Measurements from ENCODE around the gene ZHX3.

Gene ZHX3

GRCh38 chr20:41183391-41183790 lies 134.1 kb downstream of the ZHX3 start:
- no peak for DNase-seq

GRCh38 chr20:41182296-41183212 lies 135.0 kb downstream of the ZHX3 start:
- DNase-seq: no peak

GRCh38 chr20:41181567-41181966 lies 136.0 kb downstream of the ZHX3 start:
- DNase-seq: no peak

- no peak for DNase-seq
These were observed 136.8 kb downstream of the ZHX3 start for GRCh38 chr20:41180599-41181333.

GRCh38 chr20:41179961-41180360 lies 137.6 kb downstream of the ZHX3 start:
- DNase-seq: no peak

DNA sequence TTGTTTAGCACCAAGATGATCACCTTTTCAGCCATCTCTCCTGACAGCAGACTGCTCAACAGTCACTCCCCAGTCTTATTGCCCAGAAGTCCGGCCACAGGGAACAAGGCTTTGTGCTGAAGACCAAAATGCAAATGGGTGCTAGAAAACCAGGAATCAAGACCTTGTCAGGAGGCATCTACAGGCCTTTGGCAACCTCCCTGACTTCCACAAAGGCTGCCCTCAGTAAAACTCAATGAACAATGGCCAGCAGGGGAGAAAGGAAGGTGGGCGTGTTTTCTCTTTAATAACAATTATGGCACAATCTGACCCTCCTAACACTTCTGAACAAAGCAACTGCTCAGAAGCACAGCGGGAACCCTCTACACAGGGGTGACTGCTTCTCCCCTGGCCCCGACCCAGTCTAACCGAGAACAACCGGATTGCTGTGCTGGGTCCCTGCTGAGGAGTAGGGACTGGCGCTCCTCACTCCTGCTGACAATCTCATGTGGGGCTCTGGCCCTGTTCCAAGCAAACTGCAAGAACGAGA lies 138.6 kb downstream of the ZHX3 start:
- DNase-seq: no peak

DNA sequence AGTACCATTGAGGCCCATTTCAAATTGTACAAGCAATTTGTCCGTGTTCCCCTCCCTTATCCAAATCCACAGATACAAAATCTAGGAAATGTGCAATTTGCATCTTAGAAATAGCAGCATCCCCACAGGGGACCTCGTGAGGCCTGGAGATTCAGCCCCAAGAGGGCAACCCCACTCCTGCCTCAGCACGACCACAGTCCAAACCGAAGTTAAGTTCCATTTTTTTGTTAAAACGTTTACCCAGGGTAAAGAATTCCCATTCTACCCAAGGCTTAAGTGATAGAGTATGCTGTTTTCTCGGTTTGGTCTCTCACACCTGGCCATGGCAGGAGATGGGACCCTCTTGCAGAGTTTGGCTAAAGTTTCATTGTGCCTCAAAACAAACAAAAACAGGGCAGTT lies 139.0 kb downstream of the ZHX3 start:
- DNase-seq: no peak

DNA sequence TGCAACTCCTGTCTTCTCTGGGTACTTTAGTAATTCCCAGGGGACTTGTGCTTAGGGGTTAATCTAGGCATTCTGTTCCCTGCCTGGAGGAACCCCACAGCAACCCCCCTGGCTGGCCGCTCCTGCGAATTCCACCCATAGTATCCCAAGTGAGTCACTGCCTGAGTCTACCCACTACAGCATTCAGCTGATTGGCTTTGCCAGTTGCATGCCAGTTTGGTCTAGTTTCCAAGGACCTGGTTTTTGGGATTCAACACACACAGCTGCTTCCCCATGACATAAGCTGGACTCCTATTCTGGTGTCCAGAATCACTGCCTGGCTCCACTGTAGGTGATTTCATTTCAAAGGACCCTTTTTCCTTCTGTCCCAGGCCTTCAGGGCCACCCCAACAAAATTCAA lies 139.9 kb downstream of the ZHX3 start:
- no peak for DNase-seq

DNA sequence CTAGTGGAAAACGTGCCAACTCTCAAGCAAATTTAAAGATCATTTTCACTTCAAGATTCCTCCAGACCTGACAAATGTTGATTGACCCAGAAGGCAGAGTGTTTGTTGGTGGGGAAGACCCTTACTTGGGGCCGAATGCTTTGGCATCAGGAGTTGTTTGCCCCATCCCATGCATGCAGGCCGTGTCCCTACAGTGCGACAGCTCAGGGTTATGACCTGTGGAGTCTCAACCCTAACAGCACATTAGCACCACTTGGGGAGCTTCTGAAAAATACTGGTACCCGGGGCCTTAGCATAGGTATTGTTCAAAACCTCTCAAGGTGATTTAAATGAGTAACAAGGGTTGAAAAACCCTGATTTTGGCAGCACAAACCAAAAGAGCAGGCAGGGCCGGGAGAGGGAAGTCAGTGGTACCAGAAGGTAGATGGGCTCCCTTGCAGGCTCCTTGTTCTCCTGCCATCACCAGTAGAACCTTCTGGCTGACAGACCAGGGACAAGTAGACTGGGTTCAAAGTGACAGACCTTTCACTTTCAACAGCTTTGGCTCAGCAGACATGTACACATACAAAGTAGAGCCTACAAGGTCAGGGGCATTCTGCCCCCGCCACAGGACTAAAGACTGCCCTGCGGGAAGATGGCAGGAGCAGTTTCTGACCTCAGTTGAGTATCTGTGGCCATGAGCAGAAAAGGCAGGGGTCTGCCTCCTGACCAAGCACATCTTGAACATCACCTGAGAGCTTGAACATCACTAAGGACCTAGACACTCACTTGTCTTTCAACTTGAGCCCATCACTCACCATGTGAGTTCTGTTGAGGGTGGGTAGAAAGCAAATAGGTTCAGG lies 140.6 kb downstream of the ZHX3 start:
- no peak for DNase-seq

DNA sequence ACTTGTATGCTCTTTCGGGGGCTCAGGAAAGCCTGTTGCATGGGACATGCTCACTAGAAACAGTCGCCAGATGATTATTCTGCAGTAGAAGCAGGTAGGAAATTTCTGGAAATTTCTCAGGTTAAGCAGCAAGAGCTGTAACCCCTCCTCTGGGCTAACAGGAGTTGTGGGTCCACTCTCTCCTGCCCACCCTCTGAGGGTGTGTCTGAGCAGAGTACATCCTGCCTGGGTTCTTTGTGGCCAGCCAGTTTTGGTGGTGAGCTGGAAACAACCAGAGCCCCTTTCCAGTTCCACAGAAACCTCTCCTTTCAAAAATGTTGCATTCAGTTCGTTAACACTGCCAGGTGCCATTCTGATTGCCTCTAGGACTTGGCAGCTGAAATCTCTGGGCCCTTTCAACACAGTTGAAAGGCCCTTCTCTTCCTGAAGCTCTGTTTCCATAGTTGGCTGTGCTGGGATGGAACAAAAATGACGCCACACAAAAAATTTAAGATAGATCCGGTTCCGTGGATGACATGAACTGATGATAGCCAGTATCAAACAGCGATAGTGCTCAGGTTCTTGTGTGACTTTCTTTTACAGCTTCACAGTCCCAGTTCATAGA lies 141.7 kb downstream of the ZHX3 start:
- DNase-seq: no peak

DNA sequence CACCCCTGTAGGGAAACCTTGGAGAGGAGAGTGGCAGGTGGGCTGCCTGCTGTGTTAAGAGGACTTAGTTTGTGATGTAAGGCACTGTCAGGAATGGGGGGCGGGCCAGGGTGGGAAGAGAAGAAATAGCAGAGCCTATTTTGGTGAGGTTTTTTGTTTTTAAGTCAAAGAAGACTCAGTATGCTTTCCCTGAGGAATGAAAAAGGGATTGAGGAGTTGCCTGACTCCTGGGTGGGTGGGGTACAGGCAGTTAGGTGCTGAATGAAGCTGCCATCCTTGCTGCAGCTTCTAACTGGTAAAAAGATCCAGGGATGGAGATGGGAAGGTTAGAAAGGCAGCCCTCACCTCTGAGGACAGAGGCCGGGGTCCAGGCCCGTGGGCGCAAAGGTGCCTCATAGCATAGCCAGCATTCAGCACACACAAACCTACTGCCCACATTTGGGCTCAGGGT lies 142.3 kb downstream of the ZHX3 start:
- no peak for DNase-seq

GRCh38 chr20:41174782-41175181 lies 142.7 kb downstream of the ZHX3 start:
- no peak for DNase-seq

GRCh38 chr20:41174373-41174772 lies 143.2 kb downstream of the ZHX3 start:
- DNase-seq: no peak

DNA sequence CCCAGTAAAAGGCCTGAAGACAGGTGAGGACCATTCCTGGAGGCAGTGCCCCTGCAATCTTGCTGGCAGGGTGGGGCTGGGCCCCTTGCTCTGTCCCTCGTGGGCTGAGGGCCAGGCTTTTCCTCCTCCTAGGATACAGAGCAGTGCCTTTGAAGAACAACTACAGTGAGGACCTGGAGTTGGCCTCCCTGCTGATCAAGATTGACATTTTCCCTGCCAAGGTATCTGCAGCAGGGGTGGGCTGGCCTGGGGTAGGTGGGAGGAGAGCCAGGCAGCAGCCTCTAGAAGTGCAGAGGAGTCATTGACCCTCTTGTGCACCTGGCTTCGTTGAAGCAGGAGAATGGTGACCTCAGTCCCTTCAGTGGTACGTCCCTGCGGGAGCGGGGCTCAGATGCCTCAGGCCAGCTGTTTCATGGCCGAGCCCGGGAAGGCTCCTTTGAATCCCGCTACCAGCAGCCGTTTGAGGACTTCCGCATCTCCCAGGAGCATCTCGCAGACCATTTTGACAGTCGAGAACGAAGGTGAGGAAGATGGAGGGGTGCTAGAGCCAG lies 143.7 kb downstream of the ZHX3 start:
- no peak for DNase-seq

- peak; percentile 61 for DNase-seq
These were observed 144.3 kb downstream of the ZHX3 start for GRCh38 chr20:41173161-41173721.

DNA sequence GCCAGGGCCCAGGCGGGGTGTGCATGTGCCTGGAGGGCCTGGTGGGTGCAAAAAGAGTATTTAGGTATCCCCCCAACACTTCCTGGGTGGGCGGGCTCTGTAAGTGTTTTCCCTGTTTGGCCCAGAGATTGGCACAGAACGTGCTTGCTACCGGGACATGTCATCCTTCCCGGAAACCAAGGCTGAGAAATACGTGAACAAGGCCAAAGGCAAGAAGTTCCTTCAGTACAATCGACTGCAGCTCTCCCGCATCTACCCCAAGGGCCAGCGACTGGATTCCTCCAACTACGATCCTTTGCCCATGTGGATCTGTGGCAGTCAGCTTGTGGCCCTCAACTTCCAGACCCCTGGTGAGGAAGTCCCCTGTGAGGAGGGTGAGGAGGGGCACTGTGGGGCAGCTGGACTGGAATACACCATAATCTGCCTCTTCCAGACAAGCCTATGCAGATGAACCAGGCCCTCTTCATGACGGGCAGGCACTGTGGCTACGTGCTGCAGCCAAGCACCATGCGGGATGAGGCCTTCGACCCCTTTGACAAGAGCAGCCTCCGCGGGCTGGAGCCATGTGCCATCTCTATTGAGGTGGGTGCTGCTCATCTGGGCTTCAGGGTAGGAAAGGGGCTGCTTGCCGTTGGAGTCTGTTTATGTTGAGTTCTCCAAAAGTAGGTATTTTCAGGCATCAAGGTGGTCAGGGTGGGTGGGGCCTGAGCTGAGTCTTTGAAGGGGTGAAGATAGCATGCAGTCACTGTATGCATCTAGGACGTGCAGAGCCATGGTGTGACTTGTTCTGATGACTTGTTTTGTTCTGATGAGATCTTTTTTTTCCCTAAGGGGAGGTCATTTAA lies 145.0 kb downstream of the ZHX3 start:
- DNase-seq: no peak

GRCh38 chr20:41171736-41172295 lies 145.7 kb downstream of the ZHX3 start:
- DNase-seq: no peak

DNA sequence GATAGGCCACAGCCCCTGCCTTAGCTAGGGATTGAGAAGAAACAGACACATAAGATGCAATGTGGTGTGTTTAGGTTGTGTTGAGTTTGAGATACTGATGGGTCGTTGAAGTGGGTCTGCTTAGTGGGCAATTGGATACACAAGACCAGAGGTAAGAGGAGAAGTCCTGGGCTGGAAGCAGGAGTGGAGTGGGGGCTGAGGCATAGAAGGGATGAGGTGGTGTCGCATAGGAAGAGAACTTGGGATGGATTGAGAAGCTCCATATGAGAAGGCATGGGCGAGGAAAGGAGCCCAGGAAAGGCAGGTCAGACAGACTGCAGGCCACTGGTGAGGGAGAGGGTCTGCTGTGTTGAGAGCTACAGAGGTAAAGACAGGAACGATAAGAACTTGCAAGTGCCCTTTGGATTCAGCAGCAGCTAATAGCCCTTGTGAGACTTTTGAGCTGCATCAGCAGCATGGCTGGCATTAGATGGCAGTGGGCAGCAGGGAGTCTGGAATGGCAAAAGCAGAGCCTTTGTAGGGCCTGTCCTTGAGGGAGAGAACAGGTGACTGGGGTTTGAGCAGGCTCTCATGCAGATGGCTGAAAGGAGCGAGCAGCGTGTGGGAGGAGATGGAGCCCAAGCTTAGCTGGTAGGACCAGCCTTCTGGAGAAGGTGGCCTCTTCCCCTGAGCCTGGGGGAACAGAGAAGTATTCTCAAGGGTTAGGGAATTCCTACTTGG lies 147.0 kb downstream of the ZHX3 start:
- no peak for DNase-seq

DNA sequence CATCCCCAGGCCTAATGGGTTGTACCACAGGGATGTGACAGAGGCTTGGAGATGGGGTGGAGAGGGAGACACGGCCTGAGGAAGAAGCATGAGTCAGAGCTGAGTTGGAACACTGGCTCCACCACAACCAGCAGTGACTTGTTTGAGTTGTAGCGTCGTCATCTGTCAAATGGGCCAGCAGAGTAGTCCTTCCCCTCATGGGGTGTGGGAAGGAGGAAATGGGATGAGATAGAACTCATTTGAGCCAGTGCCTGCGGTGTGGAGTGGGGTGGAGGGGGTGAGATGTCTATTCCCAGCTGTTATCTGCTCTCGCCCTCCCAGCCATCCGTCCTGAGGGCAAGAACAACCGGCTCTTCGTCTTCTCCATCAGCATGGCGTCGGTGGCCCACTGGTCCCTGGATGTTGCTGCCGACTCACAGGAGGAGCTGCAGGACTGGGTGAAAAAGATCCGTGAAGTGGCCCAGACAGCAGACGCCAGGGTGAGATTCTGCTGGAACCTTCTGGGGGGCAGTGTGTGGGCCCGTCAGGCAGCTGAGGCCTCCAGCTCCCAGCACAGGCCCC lies 147.7 kb downstream of the ZHX3 start:
- DNase-seq: no peak

Data from T-helper 9 cell (primary cell).